Measurements from ENCODE around the gene ACOX3. TPM values are rescaled to one million over a fixed set of nuclear protein-coding genes. Genes with fewer than 3 reads are reported as not detected.

The ACOX3 gene
- total and polyA plus RNA-seq, 4 donors, result 11.4 to 24.6 (median 13.6) TPM

- no peak for DNase-seq (ENCODE audit: low spot score)
- Histone ChIP-seq H3K9me3 (ENCODE audit: control insufficient read depth in 4 of 4, low read length in 3 of 4) (no peaks in the 10 kb centered on the region), H3K4me1 (ENCODE audit: control insufficient read depth in 4 of 4, insufficient read depth in 4 of 4, low read length in 3 of 4) (no peaks in the 10 kb centered on the region), H3K9ac (ENCODE audit: low read depth in 1 of 2, low read length in 2 of 2) (no peak overlapping the region), H3K27me3 (ENCODE audit: control insufficient read depth in 4 of 4, insufficient read depth in 4 of 4, low read length in 3 of 4) (no peaks in the 10 kb centered on the region), H3K4me3 (ENCODE audit: low read depth in 1 of 3, low read length in 3 of 3) (no peak overlapping the region), H3K36me3 (ENCODE audit: control insufficient read depth in 4 of 4, insufficient read depth in 3 of 4, low read depth in 1 of 4, low read length in 3 of 4) (no peaks in the 10 kb centered on the region), H3K27ac (ENCODE audit: low read depth in 1 of 2, low read length in 2 of 2) (no peak overlapping the region)
- WGBS, result 95% methylated on average over 2 of the region's 2 CpGs
- TF ChIP-seq HNF4G (IDR thresholded peaks at IDR 0.05) (no peak), ZBTB33 (IDR thresholded peaks at IDR 0.05) (no peak)
- TF ChIP-seq, protein P1, sequence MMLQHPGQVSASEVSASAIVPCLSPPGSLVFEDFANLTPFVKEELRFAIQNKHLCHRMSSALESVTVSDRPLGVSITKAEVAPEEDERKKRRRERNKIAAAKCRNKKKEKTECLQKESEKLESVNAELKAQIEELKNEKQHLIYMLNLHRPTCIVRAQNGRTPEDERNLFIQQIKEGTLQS (IDR thresholded peaks at IDR 0.05), result no peak
Measured at GRCh38 chr4:8335848-8336247, 104.7 kb downstream of the ACOX3 start.

GRCh38 chr4:8334786-8335460, 105.6 kb downstream of the ACOX3 start:
- no peaks in the 10 kb centered on the region for H3K36me3 ChIP-seq (ENCODE audit: control insufficient read depth in 4 of 4, insufficient read depth in 3 of 4, low read depth in 1 of 4, low read length in 3 of 4)
- no peak overlapping the region for H3K27ac ChIP-seq (ENCODE audit: low read depth in 1 of 2, low read length in 2 of 2)
- TF ChIP-seq HNF4G (IDR thresholded peaks at IDR 0.05) (no peak), CTCF (IDR thresholded peaks at IDR 0.05; ENCODE audit: low read depth, low read length, missing input control) (no peak), JUND (IDR thresholded peaks at IDR 0.05) (no peak), MAX (IDR thresholded peaks at IDR 0.05) (no peak), GABPA (IDR thresholded peaks at IDR 0.05 in 1 of 2, conservative IDR thresholded peaks at IDR 0.05 in 1 of 2) (no peak), TAF1 (conservative IDR thresholded peaks at IDR 0.05) (no peak)
- TF ChIP-seq, protein P2, sequence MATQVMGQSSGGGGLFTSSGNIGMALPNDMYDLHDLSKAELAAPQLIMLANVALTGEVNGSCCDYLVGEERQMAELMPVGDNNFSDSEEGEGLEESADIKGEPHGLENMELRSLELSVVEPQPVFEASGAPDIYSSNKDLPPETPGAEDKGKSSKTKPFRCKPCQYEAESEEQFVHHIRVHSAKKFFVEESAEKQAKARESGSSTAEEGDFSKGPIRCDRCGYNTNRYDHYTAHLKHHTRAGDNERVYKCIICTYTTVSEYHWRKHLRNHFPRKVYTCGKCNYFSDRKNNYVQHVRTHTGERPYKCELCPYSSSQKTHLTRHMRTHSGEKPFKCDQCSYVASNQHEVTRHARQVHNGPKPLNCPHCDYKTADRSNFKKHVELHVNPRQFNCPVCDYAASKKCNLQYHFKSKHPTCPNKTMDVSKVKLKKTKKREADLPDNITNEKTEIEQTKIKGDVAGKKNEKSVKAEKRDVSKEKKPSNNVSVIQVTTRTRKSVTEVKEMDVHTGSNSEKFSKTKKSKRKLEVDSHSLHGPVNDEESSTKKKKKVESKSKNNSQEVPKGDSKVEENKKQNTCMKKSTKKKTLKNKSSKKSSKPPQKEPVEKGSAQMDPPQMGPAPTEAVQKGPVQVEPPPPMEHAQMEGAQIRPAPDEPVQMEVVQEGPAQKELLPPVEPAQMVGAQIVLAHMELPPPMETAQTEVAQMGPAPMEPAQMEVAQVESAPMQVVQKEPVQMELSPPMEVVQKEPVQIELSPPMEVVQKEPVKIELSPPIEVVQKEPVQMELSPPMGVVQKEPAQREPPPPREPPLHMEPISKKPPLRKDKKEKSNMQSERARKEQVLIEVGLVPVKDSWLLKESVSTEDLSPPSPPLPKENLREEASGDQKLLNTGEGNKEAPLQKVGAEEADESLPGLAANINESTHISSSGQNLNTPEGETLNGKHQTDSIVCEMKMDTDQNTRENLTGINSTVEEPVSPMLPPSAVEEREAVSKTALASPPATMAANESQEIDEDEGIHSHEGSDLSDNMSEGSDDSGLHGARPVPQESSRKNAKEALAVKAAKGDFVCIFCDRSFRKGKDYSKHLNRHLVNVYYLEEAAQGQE (IDR thresholded peaks at IDR 0.05), result no peak
- TF ChIP-seq, protein P1 (IDR thresholded peaks at IDR 0.05), result no peak
- no peaks in the 10 kb centered on the region for H3K27me3 ChIP-seq (ENCODE audit: control insufficient read depth in 4 of 4, insufficient read depth in 4 of 4, low read length in 3 of 4)
- no peaks in the 10 kb centered on the region for H3K9me3 ChIP-seq (ENCODE audit: control insufficient read depth in 4 of 4, low read length in 3 of 4)
- no peak for DNase-seq (ENCODE audit: low spot score)
- H3K4me1 ChIP-seq (ENCODE audit: control insufficient read depth in 4 of 4, insufficient read depth in 4 of 4, low read length in 3 of 4), result no peaks in the 10 kb centered on the region
- no peak overlapping the region for H3K4me3 ChIP-seq (ENCODE audit: low read depth in 1 of 3, low read length in 3 of 3)
- 42% methylated on average over 13 of the region's 13 CpGs for WGBS
- H3K9ac ChIP-seq (ENCODE audit: low read depth in 1 of 2, low read length in 2 of 2), result no peak overlapping the region

Measured in liver (tissue), 9 donors.